Stromal cell of bone marrow (primary cell): Measurements from ENCODE around the gene SIRT3.
"Not testable (repeated sequence)": the region's sequence is repeated elsewhere in the genome, so short reads cannot be mapped to it uniquely, and the experiment has no call there.

ENCODE experiments used
- DNase-seq: peaks from one replicate; pipeline ENCODE4 v3.0.0-alpha.2; 2012; ENCODE audit warnings: low read depth

SIRT3 gene

GRCh38 chr11:203056-203944 lies 32.8 kb downstream of the SIRT3 start:
- DNase-seq, result no peak

- no peak for DNase-seq
Measured at GRCh38 chr11:202490-202889, 33.7 kb downstream of the SIRT3 start.

- DNase-seq, result no peak
Measured at GRCh38 chr11:201966-202365, 34.2 kb downstream of the SIRT3 start.

GRCh38 chr11:200224-201003 lies 35.7 kb downstream of the SIRT3 start:
- DNase-seq, result no peak

GRCh38 chr11:199782-200181 lies 36.4 kb downstream of the SIRT3 start:
- no peak for DNase-seq

GRCh38 chr11:199004-199581 lies 37.0 kb downstream of the SIRT3 start:
- DNase-seq, result no peak

- DNase-seq, result no peak
Measured at GRCh38 chr11:198236-198806, 37.8 kb downstream of the SIRT3 start.

- no peak for DNase-seq
Measured at GRCh38 chr11:197741-198235, 38.4 kb downstream of the SIRT3 start.

GRCh38 chr11:196786-197731 lies 39.1 kb downstream of the SIRT3 start:
- no peak for DNase-seq

- DNase-seq, result not testable (repeated sequence)
Measured at GRCh38 chr11:193481-193880, 42.7 kb downstream of the SIRT3 start.

GRCh38 chr11:192674-193128 lies 43.4 kb downstream of the SIRT3 start, which contains the start of gene SCGB1C1:
Gene SCGB1C1 (plus strand): TSS chr11:193078. CDS start chr11:193100, 22 bp downstream.
- DNase-seq, result not testable (repeated sequence)

GRCh38 chr11:191490-192478 lies 44.4 kb downstream of the SIRT3 start:
- not testable (repeated sequence) for DNase-seq

- DNase-seq, result not testable (repeated sequence)
Measured at GRCh38 chr11:190546-190945, 45.6 kb downstream of the SIRT3 start.

GRCh38 chr11:189843-190311 lies 46.3 kb downstream of the SIRT3 start:
- not testable (repeated sequence) for DNase-seq

GRCh38 chr11:189200-189783 lies 46.9 kb downstream of the SIRT3 start:
- DNase-seq, result not testable (repeated sequence)

- not testable (repeated sequence) for DNase-seq
Measured at GRCh38 chr11:180242-180641, 55.9 kb downstream of the SIRT3 start.
